WI38 (cell line): Measurements from ENCODE around the gene AGR2.

Source experiments
- H3K4me3 ChIP-seq: 2 replicates; pipeline ENCODE4 v1.5.1; 2011; ENCODE audit warnings: low read depth, mild to moderate bottlenecking, control low read depth, low read length
- TF ChIP-seq, protein P1 (sequence below): IDR thresholded peaks from 2 replicates; pipeline ENCODE4 v1.5.1; 2012; ENCODE audit warnings: low read depth, mild to moderate bottlenecking, control low read depth, low read length

The AGR2 gene

GRCh38 chr7:16803125-16803524 lies 1.7 kb downstream of the AGR2 start:
- TF ChIP-seq, protein P1, sequence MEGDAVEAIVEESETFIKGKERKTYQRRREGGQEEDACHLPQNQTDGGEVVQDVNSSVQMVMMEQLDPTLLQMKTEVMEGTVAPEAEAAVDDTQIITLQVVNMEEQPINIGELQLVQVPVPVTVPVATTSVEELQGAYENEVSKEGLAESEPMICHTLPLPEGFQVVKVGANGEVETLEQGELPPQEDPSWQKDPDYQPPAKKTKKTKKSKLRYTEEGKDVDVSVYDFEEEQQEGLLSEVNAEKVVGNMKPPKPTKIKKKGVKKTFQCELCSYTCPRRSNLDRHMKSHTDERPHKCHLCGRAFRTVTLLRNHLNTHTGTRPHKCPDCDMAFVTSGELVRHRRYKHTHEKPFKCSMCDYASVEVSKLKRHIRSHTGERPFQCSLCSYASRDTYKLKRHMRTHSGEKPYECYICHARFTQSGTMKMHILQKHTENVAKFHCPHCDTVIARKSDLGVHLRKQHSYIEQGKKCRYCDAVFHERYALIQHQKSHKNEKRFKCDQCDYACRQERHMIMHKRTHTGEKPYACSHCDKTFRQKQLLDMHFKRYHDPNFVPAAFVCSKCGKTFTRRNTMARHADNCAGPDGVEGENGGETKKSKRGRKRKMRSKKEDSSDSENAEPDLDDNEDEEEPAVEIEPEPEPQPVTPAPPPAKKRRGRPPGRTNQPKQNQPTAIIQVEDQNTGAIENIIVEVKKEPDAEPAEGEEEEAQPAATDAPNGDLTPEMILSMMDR, result no peak
- H3K4me3 ChIP-seq, result no peak overlapping the region

- no peak overlapping the region for H3K4me3 ChIP-seq
- TF ChIP-seq, protein P1, result no peak
These were observed 3.2 kb downstream of the AGR2 start for GRCh38 chr7:16801579-16801978.

GRCh38 chr7:16801111-16801542 lies 3.7 kb downstream of the AGR2 start:
- no peak overlapping the region for H3K4me3 ChIP-seq
- TF ChIP-seq, protein P1, result peak; percentile 45

GRCh38 chr7:16795624-16796023 lies 9.2 kb downstream of the AGR2 start:
- H3K4me3 ChIP-seq, result no peak overlapping the region
- TF ChIP-seq, protein P1, result no peak

- no peak overlapping the region for H3K4me3 ChIP-seq
- TF ChIP-seq, protein P1, result no peak
These were observed 9.8 kb downstream of the AGR2 start for GRCh38 chr7:16794986-16795385.

DNA sequence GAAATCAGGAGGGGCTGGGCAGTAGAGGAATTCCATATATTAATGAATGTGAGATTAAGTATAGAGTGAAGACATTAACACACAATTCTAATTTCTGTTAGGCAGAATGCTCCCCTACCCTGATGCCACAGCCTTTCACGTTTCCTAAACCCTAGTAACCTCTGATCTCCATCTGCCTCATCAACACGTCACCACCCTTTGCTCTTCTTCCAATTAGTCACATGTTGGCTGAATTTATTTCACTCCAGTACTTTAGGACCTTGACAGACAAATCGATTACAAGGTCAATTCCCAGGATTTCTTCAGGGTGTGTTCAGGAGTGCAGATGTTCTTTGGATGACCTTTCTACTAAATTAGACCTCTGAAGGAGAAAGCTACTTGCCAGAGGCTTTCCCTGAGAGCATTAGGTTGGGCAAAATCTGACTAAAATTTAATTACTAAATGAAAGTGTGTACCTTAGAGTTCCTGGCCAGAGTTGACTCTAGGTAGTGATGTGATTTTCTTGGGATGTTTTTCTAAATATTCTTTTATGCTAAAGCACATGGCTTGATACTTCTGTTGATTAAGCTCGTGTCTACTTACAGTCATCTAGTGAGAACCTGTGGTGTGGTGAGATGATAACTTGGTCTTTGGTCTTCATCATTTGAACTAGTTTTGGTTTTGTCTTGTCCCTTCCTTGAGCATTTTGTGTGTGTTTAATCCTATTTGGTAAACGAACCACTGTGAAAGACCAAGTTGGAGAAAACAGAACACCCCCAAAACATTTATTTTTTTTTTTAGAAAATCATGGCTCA lies 12.7 kb downstream of the AGR2 start:
- TF ChIP-seq, protein P1, result no peak
- H3K4me3 ChIP-seq, result no peak overlapping the region

- TF ChIP-seq, protein P1, result no peak
- H3K4me3 ChIP-seq, result no peak overlapping the region
These were observed 13.7 kb downstream of the AGR2 start for GRCh38 chr7:16791071-16791470.
